Endothelial cell of umbilical vein (primary cell): Measurements from ENCODE around the gene GLI3. TPM values are rescaled to one million over a fixed set of nuclear protein-coding genes. Genes with fewer than 3 reads are reported as not detected.

Experiments
- BruUV-seq: library from RNA; stranded (reverse); fragments of 400-500 nt; replicated peaks from 2 replicates; lab custom pipeline; 2021; lab: Mats Ljungman, UMichigan
- CTCF ChIA-PET: fragments of 300-600, 350-600 bp; sonication (Branson Sonifier 250); formaldehyde crosslinking; loops from one replicate; lab custom pipeline; 2021; ENCODE audit warnings: antibody characterized with exemption, inconsistent platforms; lab: Charles Lee
- POLR2A ChIA-PET: fragments of 300-600, 350-600 bp; sonication (Branson Sonifier 250); formaldehyde crosslinking; loops from one replicate; lab custom pipeline; 2021; ENCODE audit warnings: antibody characterized with exemption, inconsistent platforms; lab: Charles Lee
- DNase-seq: peaks from one replicate; pipeline ENCODE4 v3.0.0-alpha.2; 2011; ENCODE audit warnings: low read depth, low spot score
- FAIRE-seq: peaks from 2 replicates; lab custom pipeline; 2011; peaks lifted over from hg19 to GRCh38; lab: Jason Lieb, UNC
- H2AFZ ChIP-seq: 2 replicates; pipeline ENCODE4 v1.6.0; 2012; ENCODE audit warnings: low read depth, low read length, control low read depth, inconsistent platforms
- H3K27ac ChIP-seq: 2 replicates; pipeline ENCODE4 v1.5.1; 2011; ENCODE audit warnings: low read depth, mild to moderate bottlenecking, control low read depth, low read length, moderate library complexity; ENCODE audit not compliant: insufficient read depth
- H3K27me3 ChIP-seq, 2 experiments: 2 replicates each; pipeline versions ENCODE4 v1.6.0 to v1.6.1; 2011; ENCODE audit warnings: low read length in 2 of 2, mixed read lengths in 1 of 2; ENCODE audit not compliant: control insufficient read depth in 2 of 2, insufficient read depth in 2 of 2
- H3K36me3 ChIP-seq, 2 experiments: 2 replicates in 1 of 2; 3 replicates in 1 of 2; pipeline ENCODE4 v1.5.1; 2011; ENCODE audit warnings: low read length in 2 of 2, mild to moderate bottlenecking in 1 of 2, moderate library complexity in 1 of 2; ENCODE audit not compliant: control insufficient read depth in 2 of 2, insufficient read depth in 2 of 2; ENCODE audit errors: extremely low read depth in 1 of 2
- H3K4me1 ChIP-seq: 3 replicates; pipeline ENCODE4 v1.5.1; 2011; ENCODE audit warnings: mild to moderate bottlenecking, low read length; ENCODE audit not compliant: control insufficient read depth, insufficient read depth; ENCODE audit errors: extremely low read depth
- H3K4me2 ChIP-seq: 2 replicates; pipeline ENCODE4 v1.6.1; 2011; ENCODE audit warnings: low read length, control low read depth, mixed read lengths; ENCODE audit not compliant: insufficient read depth
- H3K4me3 ChIP-seq, 3 experiments: fragments of 200-600 bp in 1 of 3; sonication (generic), shearing (Covaris generic) in 1 of 3; replicated peaks in 1 of 3; 2 replicates each; pipeline ENCODE4 v1.5.1; 2011 to 2016; ENCODE audit warnings: control low read depth in 3 of 3, low read length in 3 of 3, mild to moderate bottlenecking in 2 of 3, inconsistent platforms in 1 of 3, low read depth in 1 of 3, moderate library complexity in 1 of 3; ENCODE audit not compliant: insufficient read depth in 1 of 3
- H3K79me2 ChIP-seq: 2 replicates; pipeline ENCODE4 v1.6.0; 2012; ENCODE audit warnings: low read length, inconsistent platforms; ENCODE audit not compliant: control insufficient read depth, insufficient read depth
- H3K9ac ChIP-seq: replicated peaks from 2 replicates; pipeline ENCODE3; 2011; ENCODE audit warnings: low read length, control low read depth; ENCODE audit not compliant: insufficient read depth; ENCODE audit errors: extremely low read depth
- H3K9me1 ChIP-seq: replicated peaks from 3 replicates; pipeline ENCODE4 v1.6.0; 2011; ENCODE audit warnings: mild to moderate bottlenecking, low read length; ENCODE audit not compliant: control insufficient read depth, insufficient read depth; ENCODE audit errors: extremely low read depth
- H3K9me3 ChIP-seq: replicated peaks from 2 replicates; pipeline ENCODE4 v1.5.1; 2012; ENCODE audit warnings: low read length, inconsistent platforms; ENCODE audit not compliant: control insufficient read depth, insufficient read depth
- H4K20me1 ChIP-seq: replicated peaks from 2 replicates; pipeline ENCODE3; 2011; ENCODE audit warnings: mild to moderate bottlenecking, low read length; ENCODE audit not compliant: control insufficient read depth, insufficient read depth; ENCODE audit errors: extremely low read depth
- EZH2 ChIP-seq: IDR thresholded peaks from 2 replicates; pipeline ENCODE4 v1.6.1; 2012; ENCODE audit warnings: borderline replicate concordance, low read depth, mild to moderate bottlenecking, moderate library complexity, low read length, inconsistent platforms; ENCODE audit not compliant: severe bottlenecking
- FOS ChIP-seq: IDR thresholded peaks from 2 replicates; pipeline ENCODE4 v1.6.1; 2011; ENCODE audit warnings: mild to moderate bottlenecking, low read length, moderate library complexity, borderline replicate concordance; ENCODE audit not compliant: insufficient read depth
- GATA2 ChIP-seq: IDR thresholded peaks from 2 replicates; pipeline ENCODE4 v1.7.0; 2011; ENCODE audit warnings: low read depth, mild to moderate bottlenecking, moderate library complexity, mixed read lengths, low read length; ENCODE audit not compliant: insufficient read length, insufficient read depth
- JUN ChIP-seq: IDR thresholded peaks from 2 replicates; pipeline ENCODE4 v1.6.1; 2011; ENCODE audit warnings: borderline replicate concordance, low read depth; ENCODE audit not compliant: insufficient read length, insufficient read depth
- MYC ChIP-seq: IDR thresholded peaks from one replicate; pipeline ENCODE4 v1.6.1; 2011; ENCODE audit warnings: mild to moderate bottlenecking, low read depth, low read length
- POLR2A ChIP-seq: IDR thresholded peaks from 2 replicates; pipeline ENCODE4 v1.6.1; 2012; ENCODE audit warnings: low read depth, mild to moderate bottlenecking, control low read depth, low read length
- POLR2AphosphoS5 ChIP-seq: IDR thresholded peaks from 2 replicates; pipeline ENCODE4 v1.6.1; 2012; ENCODE audit warnings: low read depth, mild to moderate bottlenecking, control low read depth, low read length, moderate library complexity; ENCODE audit not compliant: insufficient read depth
- dilution Hi-C: fragments of 300-500 bp; cut with MboI; formaldehyde crosslinking; loops from one replicate; pipeline ENCODE4 v1.15.0; 2019; ENCODE audit warnings: low sequenced_read_pairs; ENCODE audit not compliant: extremely low pct_ligation_motif_present
- intact Hi-C: fragments of 100-400 bp; cut with micrococcal nuclease; formaldehyde crosslinking; loops from one replicate; pipeline ENCODE4 v1.10.0; 2022
- polyA plus RNA-seq, 4 experiments: library from polyadenylated mRNA; depleted of rRNA in 3 of 4; stranded (reverse) in 3 of 4; unstranded in 1 of 4; fragments of >200 nt; gene quantifications; 2 replicates each; pipeline versions ENCODE4 v1.2.1 to v1.2.3, GENCODE V29; 2011 to 2012; ENCODE audit warnings: missing spikeins in 1 of 4
- total RNA-seq: library from RNA; stranded (reverse); gene quantifications from 2 replicates; pipeline ENCODE4 v1.2.3, GENCODE V29; 2021
- TF ChIP-seq, protein P1 (sequence below): IDR thresholded peaks from 2 replicates; pipeline ENCODE4 v1.6.1; 2011; ENCODE audit not compliant: insufficient read depth, insufficient read length
- TF ChIP-seq, protein P2 (sequence below), 2 donors: IDR thresholded peaks; 1 replicate in 1 of 2; 2 replicates in 1 of 2; pipeline ENCODE4 v1.5.1; 2011; ENCODE audit warnings: low read length in 2 of 2, mild to moderate bottlenecking in 2 of 2, moderate library complexity in 2 of 2, control low read depth in 1 of 2, inconsistent platforms in 1 of 2, low read depth in 1 of 2; ENCODE audit not compliant: insufficient read depth in 1 of 2; ENCODE audit errors: extremely low read depth in 1 of 2

GLI3 gene
- total and polyA plus RNA-seq, 2 donors (not counting 3 experiments of a cell fraction or from before 2014, with no cell fraction given) = 6.0 to 24.9 TPM

DNA sequence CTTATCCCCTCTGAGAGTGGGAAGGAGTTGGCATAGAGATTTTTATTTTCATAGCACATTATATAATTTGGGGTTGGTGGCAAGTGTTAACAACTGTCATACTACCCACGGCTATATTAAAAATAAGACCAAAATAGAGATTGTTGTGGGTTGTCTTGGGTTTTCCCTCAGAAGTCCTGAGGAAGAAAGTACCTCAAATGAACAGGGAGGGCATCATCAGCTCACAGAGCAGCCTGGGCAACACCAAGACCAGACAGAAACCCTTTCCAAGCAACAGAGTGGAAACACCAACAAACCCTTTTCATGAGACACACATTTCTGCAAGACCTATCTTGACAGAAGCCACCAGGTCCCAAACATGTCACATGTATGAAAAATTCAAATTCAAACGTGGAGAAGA lies 121.2 kb downstream of the GLI3 start:
- BruUV-seq = no TSS peak
- H3K9me1 ChIP-seq = no peaks in the 10 kb centered on the region
- H3K9me3 ChIP-seq = no peaks in the 10 kb centered on the region
- no peaks in the 10 kb centered on the region for H3K4me1 ChIP-seq
- H3K36me3 ChIP-seq = no peaks in the 10 kb centered on the region
- DNase-seq (no peak), FAIRE-seq (no peak)
- no peak overlapping the region for H3K4me3 ChIP-seq
- dilution Hi-C loops = no loop called here
- no peak overlapping the region for H3K4me2 ChIP-seq
- H3K27me3 ChIP-seq = no peaks in the 10 kb centered on the region
- ChIA-PET POLR2A (no interaction called here), CTCF (interaction anchor here (1.5 kb wide), 1 partner anchor 135 kb away, joined by 4 read pairs; no protein-coding TSS in a partner anchor)
- H2AFZ ChIP-seq = no peak overlapping the region
- H4K20me1 ChIP-seq = no peaks in the 10 kb centered on the region
- TF ChIP-seq FOS = no peak
- no peak for TF ChIP-seq MYC
- TF ChIP-seq JUN = no peak
- H3K79me2 ChIP-seq = no peaks in the 10 kb centered on the region
- no peak overlapping the region for H3K9ac ChIP-seq
- H3K27ac ChIP-seq = no peak overlapping the region
- intact Hi-C loops = no loop called here

DNA sequence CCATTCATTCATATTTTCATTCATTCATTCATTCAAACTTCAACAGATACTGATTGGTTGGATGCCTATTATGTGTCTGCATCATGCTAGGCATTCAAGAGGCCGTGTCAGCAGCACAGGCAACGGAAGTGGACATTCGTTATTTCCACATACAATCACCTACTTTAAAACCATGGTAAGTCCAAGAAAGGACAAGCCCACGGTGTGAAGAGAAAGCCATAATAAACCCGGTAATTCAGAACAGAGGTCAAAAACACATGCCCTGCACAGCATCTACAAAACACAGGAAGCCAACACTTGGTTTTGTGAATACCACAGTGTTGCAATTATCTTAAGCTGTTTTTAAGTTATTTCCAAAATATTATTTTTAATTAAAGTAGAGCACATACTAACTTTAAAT lies 126.7 kb downstream of the GLI3 start:
- no peak overlapping the region for H3K4me3 ChIP-seq
- no peaks in the 10 kb centered on the region for H4K20me1 ChIP-seq
- no peaks in the 10 kb centered on the region for H3K9me3 ChIP-seq
- H2AFZ ChIP-seq = no peak overlapping the region
- no peak overlapping the region for H3K9ac ChIP-seq
- dilution Hi-C loops = no loop called here
- peaks cover 8% of the 10 kb centered on the region for H3K4me1 ChIP-seq
- FAIRE-seq (no peak), DNase-seq (no peak)
- intact Hi-C loops = no loop called here
- no peaks in the 10 kb centered on the region for H3K36me3 ChIP-seq
- ChIA-PET CTCF (no interaction called here), POLR2A (no interaction called here)
- H3K79me2 ChIP-seq = no peaks in the 10 kb centered on the region
- H3K9me1 ChIP-seq = no peaks in the 10 kb centered on the region
- no peak for TF ChIP-seq EZH2
- TF ChIP-seq FOS = no peak
- no peak for TF ChIP-seq GATA2
- TF ChIP-seq, protein P1, sequence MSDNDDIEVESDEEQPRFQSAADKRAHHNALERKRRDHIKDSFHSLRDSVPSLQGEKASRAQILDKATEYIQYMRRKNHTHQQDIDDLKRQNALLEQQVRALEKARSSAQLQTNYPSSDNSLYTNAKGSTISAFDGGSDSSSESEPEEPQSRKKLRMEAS = no peak
- TF ChIP-seq MYC = no peak
- no peak for TF ChIP-seq JUN
- no peak for TF ChIP-seq POLR2AphosphoS5
- TF ChIP-seq POLR2A = no peak
- TF ChIP-seq, protein P2, sequence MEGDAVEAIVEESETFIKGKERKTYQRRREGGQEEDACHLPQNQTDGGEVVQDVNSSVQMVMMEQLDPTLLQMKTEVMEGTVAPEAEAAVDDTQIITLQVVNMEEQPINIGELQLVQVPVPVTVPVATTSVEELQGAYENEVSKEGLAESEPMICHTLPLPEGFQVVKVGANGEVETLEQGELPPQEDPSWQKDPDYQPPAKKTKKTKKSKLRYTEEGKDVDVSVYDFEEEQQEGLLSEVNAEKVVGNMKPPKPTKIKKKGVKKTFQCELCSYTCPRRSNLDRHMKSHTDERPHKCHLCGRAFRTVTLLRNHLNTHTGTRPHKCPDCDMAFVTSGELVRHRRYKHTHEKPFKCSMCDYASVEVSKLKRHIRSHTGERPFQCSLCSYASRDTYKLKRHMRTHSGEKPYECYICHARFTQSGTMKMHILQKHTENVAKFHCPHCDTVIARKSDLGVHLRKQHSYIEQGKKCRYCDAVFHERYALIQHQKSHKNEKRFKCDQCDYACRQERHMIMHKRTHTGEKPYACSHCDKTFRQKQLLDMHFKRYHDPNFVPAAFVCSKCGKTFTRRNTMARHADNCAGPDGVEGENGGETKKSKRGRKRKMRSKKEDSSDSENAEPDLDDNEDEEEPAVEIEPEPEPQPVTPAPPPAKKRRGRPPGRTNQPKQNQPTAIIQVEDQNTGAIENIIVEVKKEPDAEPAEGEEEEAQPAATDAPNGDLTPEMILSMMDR (IDR thresholded peaks at IDR 0.05; ENCODE audit: extremely low read depth in 1 of 2, insufficient read depth in 1 of 2, low read depth in 1 of 2, low read length in 2 of 2) = no peak
- BruUV-seq = no TSS peak
- no peak overlapping the region for H3K4me2 ChIP-seq
- no peak overlapping the region for H3K27ac ChIP-seq
- no peaks in the 10 kb centered on the region for H3K27me3 ChIP-seq
